ACHN (cell line): ENCODE measurements around the gene PAK6.

Source experiments
- DNase-seq: peaks from one replicate; pipeline ENCODE4 v3.0.0-alpha.2; 2015
- in situ Hi-C: cut with HindIII; loops from 2 replicates; pipeline ENCODE4 v1.10.0; 2017; ENCODE audit warnings: low sequenced_read_pairs, low pct_ligation_motif_present, low pct_unique_long_range_greater_than_20kb

Gene PAK6

DNA sequence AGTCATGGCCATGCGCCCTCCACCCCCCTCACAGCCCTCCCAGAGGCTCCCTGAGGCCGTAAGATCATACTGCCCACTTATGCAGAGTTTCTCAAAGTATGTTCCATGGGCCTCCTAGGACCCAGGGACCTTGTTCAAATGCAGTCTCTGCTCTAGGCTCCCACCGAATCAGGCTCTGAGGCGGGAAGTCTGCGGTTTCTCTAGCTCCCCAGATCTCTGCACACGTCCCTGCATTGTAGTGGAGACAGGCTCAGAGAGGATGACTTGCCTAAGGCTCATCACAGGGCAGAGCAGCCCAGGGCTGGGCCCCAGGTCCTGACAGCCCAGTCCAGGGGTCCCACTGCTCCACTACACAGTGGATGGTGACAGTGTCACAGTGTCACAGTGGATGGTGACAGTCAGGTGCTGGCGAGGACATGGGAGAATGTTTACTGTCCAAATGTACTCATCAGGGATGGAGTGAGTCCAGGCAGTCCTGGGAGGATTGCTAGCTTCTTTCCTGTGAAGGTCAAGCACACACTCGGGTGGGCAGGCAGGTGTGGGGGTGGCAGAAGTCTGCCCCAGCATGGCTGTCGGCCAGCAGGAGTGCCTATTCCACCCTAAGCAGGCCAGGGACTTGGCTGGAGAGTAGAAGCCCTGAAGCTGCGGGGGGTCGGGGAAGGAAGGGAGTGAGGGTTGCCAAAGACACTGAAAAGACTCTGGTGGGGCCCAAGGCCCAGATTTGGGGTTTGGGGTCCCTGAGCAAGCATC lies 31.6 kb downstream of the PAK6 start:
- no peak for DNase-seq
- in situ Hi-C loops: loop anchor here (10.0 kb wide), 1 partner anchor 46 kb away; no protein-coding TSS in a partner anchor

DNA sequence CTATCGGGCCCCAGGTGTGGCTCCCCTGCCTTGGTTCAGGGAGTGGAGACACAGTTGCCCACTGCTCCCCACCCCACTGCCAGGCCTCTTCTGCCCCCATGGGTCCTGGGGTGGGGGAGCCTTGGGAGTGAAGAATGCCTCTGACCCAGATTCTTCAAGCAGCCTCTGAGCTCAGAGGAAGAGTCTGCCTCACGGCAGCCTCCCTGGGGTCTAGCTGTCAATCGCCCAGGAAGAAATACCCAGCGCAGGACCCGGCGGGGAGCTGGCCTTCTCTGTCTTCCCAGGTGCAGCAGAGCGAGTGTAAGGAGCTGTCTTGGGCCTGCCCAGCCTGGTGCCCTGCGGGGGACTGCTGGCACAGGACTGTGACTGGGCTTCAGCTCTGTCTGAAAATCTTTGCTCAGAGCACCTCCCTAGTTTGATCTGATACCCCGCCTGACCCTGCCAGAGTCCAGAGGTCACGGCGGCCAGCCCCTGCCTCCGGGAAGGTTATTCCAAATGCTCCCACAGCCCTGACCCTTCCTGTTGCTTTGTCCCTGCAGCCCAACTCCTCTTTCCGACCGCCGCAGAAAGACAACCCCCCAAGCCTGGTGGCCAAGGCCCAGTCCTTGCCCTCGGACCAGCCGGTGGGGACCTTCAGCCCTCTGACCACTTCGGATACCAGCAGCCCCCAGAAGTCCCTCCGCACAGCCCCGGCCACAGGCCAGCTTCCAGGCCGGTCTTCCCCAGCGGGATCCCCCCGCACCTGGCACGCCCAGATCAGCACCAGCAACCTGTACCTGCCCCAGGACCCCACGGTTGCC lies 33.0 kb downstream of the PAK6 start:
- in situ Hi-C loops: loop anchor here (10.0 kb wide), 1 partner anchor 47 kb away; no protein-coding TSS in a partner anchor
- DNase-seq: no peak

DNA sequence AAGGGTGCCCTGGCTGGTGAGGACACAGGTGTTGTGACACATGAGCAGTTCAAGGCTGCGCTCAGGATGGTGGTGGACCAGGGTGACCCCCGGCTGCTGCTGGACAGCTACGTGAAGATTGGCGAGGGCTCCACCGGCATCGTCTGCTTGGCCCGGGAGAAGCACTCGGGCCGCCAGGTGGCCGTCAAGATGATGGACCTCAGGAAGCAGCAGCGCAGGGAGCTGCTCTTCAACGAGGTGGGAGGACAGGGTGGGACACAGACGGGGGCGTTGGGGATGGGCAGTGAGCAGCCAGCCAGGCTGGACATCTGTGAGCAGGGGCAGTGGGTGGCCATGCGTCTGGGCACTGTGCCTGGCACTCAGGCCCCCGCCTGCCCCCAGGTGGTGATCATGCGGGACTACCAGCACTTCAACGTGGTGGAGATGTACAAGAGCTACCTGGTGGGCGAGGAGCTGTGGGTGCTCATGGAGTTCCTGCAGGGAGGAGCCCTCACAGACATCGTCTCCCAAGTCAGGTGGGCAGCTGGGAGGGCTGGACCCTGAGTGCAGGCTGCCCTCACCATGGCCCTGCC lies 33.7 kb downstream of the PAK6 start:
- no peak for DNase-seq
- in situ Hi-C loops: loop anchor here (10.0 kb wide), 1 partner anchor 48 kb away; no protein-coding TSS in a partner anchor

DNA sequence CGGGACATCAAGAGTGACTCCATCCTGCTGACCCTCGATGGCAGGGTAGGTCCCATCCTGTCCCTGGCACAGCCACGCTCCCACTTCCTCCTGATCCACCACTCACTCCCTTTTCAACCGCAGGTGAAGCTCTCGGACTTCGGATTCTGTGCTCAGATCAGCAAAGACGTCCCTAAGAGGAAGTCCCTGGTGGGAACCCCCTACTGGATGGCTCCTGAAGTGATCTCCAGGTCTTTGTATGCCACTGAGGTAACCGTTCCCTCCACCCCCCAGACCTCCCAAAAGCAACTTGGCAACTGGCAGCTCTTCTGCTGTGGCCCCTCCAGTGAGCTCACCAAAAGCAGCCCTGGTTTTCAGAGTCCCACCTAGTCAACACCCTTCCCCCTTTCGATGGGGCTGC lies 34.6 kb downstream of the PAK6 start:
- in situ Hi-C loops: loop anchor here (10.0 kb wide), 1 partner anchor 49 kb away; no protein-coding TSS in a partner anchor
- no peak for DNase-seq

DNA sequence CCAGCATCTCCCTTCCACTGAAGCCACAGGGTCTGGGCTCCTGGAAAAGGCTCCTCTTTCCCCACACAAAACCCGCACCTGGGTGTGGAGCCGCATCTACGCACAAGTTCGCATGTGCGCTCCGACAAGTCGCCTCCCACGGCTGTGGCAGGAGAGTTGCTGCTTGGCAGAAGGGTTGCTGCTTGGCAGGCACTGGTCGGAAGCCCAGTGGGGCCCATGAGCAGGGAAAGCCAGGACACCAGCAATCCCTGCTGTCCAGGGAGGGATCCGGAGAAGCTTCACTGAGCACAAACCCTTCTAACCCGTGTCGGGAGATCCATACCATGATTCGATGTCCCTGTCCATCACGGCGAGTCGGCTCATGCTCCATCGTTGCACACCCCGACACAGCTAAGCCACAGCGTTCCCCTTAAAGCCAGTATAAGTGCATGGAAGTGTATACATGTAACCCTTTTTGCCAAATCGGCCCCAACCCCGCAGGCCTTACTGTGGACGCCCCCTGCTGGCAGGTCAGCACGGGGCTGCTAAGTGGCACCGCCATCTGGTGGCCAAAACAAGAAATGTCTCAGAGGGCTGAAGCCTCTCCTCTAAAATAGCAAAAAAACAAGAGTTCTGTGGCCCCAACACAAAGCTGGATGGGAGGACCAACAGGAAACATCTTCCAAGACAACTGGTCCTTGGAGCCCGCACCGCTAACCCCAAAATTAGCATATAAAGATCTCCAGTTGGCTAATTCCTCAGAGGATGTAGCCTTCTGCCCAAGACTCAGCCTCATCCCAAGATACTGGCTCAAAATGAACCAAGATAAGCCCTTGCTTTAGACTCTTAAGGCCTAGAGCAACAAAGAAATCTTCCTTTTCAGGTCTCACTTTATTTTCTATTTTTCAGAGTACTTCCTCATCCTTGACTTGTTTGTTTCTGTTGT lies 35.7 kb downstream of the PAK6 start:
- DNase-seq: peak; percentile 71
- in situ Hi-C loops: loop anchor here (10.0 kb wide), 1 partner anchor 50 kb away; no protein-coding TSS in a partner anchor

DNA sequence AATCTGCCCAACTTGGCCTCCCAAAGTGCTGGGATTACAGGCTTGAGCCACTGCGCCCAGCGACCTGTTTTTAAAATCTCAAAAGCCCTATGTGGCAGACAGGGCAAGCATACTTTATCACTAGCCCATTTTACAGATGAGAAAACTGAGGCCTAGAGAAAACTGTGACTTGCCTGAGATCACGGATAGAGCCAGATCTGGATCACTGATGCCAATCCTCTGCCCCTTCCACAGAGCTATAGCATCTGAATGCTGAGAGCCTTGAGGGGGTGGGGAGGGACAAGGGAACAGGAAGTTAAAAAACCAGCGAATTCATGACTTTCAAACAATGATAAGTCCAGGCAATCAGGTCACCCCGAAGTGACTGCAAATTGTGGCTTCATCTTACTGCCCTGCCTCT lies 36.7 kb downstream of the PAK6 start:
- no peak for DNase-seq
- in situ Hi-C loops: loop anchor here (10.0 kb wide), 1 partner anchor 51 kb away; no protein-coding TSS in a partner anchor

DNA sequence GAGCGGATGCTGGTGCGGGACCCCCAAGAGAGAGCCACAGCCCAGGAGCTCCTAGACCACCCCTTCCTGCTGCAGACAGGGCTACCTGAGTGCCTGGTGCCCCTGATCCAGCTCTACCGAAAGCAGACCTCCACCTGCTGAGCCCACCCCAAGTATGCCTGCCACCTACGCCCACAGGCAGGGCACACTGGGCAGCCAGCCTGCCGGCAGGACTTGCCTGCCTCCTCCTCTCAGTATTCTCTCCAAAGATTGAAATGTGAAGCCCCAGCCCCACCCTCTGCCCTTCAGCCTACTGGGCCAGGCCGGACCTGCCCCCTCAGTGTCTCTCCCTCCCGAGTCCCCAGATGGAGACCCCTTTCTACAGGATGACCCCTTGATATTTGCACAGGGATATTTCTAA lies 37.1 kb downstream of the PAK6 start:
- in situ Hi-C loops: loop anchor here (10.0 kb wide), 1 partner anchor 51 kb away; no protein-coding TSS in a partner anchor
- no peak for DNase-seq

DNA sequence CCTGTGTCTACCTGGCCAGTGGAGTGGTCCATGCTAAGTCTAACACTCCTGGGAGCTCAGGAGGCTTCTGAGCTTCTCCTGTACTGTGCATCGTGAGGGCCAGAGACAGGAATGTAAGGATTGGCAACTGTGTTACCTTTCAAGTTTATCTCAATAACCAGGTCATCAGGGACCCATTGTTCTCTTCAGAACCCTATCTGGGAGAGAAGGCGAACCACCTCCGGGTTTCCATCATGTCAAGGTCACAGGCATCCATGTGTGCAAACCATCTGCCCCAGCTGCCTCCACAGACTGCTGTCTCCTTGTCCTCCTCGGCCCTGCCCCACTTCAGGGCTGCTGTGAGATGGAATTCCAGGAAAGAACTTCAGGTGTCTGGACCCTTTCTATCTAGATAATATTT lies 38.1 kb downstream of the PAK6 start:
- in situ Hi-C loops: loop anchor here (10.0 kb wide), 1 partner anchor 52 kb away; no protein-coding TSS in a partner anchor
- DNase-seq: no peak

DNA sequence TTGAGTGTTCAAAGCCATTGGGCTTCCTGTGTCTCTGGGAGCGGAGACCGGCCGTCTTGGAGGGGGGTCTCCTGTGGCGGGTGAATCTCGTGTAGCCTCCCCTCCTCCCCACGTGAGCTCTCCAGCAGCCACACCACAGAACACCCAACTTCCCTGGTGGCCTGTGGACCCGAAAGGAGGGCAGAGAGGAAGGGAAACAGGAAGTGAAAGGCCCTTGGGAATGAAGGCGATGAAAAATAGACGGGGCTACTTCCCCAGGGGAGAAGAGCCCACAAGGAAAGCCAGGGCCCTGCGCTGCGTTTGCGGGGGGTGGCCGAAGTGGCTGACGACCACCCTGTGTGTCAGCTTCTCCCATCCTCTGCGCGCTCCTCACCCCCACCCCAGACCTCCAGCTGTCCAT lies 38.6 kb downstream of the PAK6 start:
- in situ Hi-C loops: loop anchor here (10.0 kb wide), 1 partner anchor 53 kb away; no protein-coding TSS in a partner anchor
- DNase-seq: no peak

DNA sequence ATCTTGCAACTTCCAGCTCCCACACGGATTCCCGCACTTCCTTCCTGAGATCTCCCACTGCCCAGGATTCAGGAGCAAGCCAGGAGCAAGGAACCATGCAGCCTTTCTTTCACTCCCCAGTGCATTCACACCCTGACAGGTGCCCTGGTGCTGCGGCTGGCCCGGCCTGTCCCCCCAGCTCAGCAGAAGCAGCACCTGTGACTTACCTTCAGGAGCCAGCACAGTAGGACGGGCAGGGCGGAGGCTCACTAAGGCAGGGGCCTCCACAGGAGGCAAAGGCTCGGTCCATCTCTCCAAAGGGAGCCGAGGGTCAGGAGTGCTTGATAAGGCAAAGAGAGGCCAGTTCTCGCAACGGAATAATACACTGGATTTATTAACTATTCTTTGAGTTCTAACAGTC lies 39.2 kb downstream of the PAK6 start:
- in situ Hi-C loops: loop anchor here (10.0 kb wide), 1 partner anchor 53 kb away; no protein-coding TSS in a partner anchor
- no peak for DNase-seq

DNA sequence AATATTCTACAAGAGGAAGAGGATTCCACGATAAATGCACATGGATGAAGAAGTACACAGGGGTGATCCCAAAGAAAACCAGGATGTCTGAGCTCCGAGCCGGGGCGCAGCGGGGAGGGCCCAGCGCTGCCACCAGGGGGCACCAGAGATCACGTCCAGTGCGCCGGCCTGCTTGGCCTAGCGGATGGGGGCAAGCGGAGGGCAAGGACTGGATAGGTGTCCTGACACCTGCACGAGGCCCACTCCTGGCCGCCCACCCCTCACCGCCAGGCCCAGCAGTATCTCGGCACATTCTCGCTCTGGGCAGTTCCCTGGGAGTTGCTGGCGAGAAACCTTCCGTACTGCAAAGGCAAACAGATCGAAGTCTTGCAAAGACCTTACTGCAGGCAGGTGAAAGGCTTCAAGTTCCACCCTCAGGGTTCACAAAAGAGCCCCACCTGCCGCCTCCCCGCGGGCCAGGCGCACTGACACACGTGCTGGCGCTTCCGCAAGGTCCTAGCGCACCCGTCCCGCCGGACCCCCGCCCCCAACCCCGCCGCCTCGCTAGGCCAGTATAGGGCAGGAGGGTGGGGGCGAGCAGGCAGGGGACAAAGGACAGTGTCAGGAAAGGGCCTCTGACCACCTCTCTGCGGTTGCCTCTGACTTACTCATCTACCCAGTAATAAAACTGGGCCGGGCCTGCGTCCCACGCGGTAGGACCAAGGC lies 40.7 kb downstream of the PAK6 start:
- DNase-seq: peak; percentile 57
- in situ Hi-C loops: loop anchor here (10.0 kb wide), 1 partner anchor 55 kb away; no protein-coding TSS in a partner anchor

DNA sequence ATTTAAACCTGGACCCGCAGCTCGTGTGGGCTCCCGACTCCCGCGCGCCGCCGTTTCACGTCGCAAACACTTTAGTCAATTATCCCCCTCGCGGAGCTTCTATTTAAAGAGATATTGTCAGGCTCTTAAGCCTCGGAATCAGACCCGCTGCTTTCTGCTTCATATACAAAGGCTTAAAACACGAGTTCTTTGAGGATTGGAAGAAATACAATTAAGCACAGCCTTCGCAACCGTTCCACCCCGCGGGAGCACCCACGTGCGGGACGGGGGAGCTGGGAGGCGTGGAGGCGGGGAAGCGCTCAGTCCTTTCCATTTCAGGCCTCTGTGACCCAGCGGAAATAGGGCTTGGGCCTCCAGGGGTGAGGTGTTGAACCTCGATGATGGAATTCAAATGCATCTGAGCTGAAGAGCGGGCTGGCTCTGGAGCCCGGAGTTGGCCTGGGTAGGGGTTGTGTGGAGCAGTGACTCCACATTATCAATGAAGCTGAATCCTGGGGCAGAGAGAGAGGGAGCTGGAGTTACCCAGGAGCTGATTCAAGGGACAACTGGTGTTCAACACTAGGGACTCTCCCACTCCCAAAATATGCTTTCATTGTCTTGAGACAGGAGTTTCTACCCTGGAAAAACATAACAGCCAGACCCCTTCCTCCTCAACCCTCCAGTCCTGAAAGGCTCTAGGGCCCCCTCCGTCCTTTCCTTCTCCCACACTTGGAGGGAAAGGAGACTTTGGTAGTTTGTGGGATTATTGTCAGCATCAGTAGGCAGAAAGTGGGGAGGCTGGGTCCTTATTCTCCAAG lies 41.6 kb downstream of the PAK6 start:
- in situ Hi-C loops: no loop called here
- no peak for DNase-seq

DNA sequence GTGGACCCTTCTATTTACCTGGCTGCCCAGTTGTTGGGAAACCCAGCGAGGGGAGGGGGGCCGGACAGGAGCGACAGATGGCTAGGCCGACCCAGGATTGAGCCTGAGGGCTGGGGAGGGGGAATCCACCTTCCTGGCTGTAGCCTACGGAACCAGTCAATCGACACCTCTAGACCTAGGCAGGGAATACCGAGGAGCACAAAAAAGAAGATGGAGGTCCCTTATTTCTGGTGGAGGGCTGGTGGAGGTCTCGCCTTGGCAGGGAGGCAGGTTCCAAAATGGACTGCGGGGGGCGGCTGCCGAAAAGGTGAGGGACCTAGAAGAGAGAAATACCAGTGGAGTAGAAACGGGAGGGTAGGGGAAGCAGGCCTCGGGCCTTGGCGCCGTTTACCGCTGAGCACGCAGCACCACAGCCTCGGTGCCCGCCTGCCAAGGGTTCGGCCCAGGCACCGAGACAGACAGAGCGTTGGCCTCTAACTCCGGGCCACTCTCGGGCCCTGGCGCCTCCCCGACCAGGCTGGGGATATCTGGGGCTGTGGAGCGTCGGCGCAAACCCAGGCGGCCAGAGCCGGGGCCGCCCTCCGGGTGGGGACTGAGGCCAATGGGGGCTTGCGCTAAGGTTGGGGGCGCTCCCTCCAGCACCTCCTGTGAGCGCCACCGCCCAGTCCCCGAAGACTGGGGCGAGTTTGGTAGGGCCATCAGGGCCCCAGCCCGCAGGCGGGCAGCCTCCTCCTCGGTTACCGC lies 42.4 kb downstream of the PAK6 start:
- in situ Hi-C loops: no loop called here
- DNase-seq: no peak

DNA sequence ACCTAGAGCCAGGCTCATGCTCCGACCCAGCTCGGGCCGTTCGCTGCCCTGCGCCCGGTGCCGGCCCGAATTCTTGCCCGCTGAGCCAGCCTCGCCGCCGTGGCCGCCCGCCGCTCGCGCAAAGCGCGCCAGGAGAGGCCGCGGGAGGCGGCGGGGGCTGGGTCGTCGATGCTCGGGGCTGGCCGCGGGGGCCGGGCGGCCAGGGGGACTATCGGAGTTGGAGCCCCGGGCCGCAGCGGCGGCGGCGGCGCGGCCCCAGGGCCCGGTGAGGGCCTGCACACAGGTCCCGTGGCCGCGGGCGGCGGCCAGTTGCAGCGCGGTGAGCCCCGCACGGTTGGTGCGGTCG lies 42.9 kb downstream of the PAK6 start:
- in situ Hi-C loops: no loop called here
- DNase-seq: no peak

DNA sequence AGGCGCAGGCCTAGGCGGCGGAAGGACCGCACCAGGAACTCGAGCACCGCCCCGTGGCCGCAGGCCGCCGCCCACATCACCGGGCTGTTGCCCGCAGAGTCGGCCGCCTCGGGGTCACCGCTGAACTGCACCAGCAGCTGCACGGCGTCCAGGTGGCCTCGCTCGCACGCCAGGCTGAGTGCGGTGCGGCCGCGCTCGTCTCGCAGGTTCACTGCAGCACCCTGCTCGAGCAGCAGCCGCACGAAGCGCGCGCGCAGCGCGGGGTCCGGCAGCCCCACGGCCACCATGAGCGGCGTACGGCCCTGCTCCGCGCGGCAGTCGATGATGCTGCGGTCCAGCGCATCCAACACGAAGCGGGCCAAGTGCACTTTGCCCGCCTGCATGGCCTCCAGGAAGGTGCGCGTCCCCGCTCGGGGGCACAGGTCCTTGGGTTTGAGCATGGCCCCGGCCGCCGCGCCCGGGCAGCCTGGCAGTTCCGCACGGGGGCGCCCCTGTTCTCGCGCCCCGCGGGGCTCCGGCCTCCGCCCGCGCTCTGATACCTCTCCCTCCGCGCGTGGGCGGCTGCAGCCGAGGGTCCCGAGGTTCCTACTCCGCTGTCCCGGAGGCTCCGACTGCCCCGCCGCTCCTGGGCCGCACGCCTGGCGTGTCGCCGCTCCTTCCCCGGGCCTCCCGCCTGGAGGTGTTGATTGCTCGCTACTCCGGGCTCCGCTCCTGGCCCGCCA lies 43.4 kb downstream of the PAK6 start:
- DNase-seq: peak; percentile 40
- in situ Hi-C loops: no loop called here
